ENCODE measurements around the gene ARSK. TPM values are rescaled to one million over a fixed set of nuclear protein-coding genes. Genes with fewer than 3 reads are reported as not detected.

ARSK gene
- total RNA-seq, 1 experiment from 2014 or later = 8.5 TPM

GRCh38 chr5:95630394-95630917 lies 75.6 kb downstream of the ARSK start:
- Histone ChIP-seq H3T11ph (ENCODE audit: low read length) (no peak overlapping the region), H3K14ac (ENCODE audit: insufficient read depth, low read length) (no peak overlapping the region), H2BK20ac (ENCODE audit: low read depth, low read length, poor library complexity, severe bottlenecking) (no peak overlapping the region), H2BK15ac (ENCODE audit: low read depth, low read length) (no peak overlapping the region), H3K79me1 (ENCODE audit: insufficient read depth, low read depth, low read length, poor library complexity, severe bottlenecking) (no peaks in the 10 kb centered on the region), H3K18ac (ENCODE audit: insufficient read length, low read depth, low read length) (no peak overlapping the region), H2BK5ac (ENCODE audit: insufficient read length, low read length) (no peak overlapping the region), H4K91ac (ENCODE audit: insufficient read length, low read depth, low read length) (no peak overlapping the region), H3K27me3 (ENCODE audit: insufficient read depth, low read length) (no peaks in the 10 kb centered on the region), H2AK5ac (ENCODE audit: insufficient read length, low read length) (no peak overlapping the region), H4K5ac (ENCODE audit: insufficient read length, low read depth, low read length) (no peak overlapping the region), H3K23me2 (ENCODE audit: insufficient read length, low read depth, low read length, poor library complexity, severe bottlenecking) (no peaks in the 10 kb centered on the region), H4K20me1 (ENCODE audit: control insufficient read depth, insufficient read depth, insufficient read length) (no peaks in the 10 kb centered on the region), H3K23ac (ENCODE audit: insufficient read length, low read depth, low read length) (no peak overlapping the region), H3K27ac (ENCODE audit: insufficient read length, low read depth, low read length) (no peak overlapping the region), H3K9me3 (ENCODE audit: control insufficient read depth, low read depth, low read length) (peaks cover 20% of the 10 kb centered on the region), H4K8ac (replicated peaks; ENCODE audit: insufficient read length, low read depth, low read length) (no peak overlapping the region), H3K79me2 (ENCODE audit: insufficient read depth, low read length) (no peaks in the 10 kb centered on the region), H3K9ac (ENCODE audit: extremely low read depth, insufficient read length, low read length) (no peak overlapping the region), H2BK120ac (ENCODE audit: low read depth, low read length, poor library complexity, severe bottlenecking) (no peak overlapping the region), H3K4me1 (ENCODE audit: insufficient read depth, low read length) (no peaks in the 10 kb centered on the region), H2AFZ (ENCODE audit: low read length) (no peak overlapping the region), H2BK12ac (ENCODE audit: insufficient read length, low read depth, low read length) (no peak overlapping the region), H3K4me2 (ENCODE audit: insufficient read depth, insufficient read length, low read length) (no peak overlapping the region), H3K4ac (ENCODE audit: low read depth, low read length) (no peak overlapping the region), H3K56ac (ENCODE audit: insufficient read length, low read depth, low read length) (no peak overlapping the region)
- Mint-ChIP-seq H3K9me3 (peaks cover 26 to 28% of the 10 kb centered on the region in 2 experiments), H3K27me3 (ENCODE audit: low read depth) (peaks cover 3% of the 10 kb centered on the region; the same call in 1 of the 2 replicates), H3K4me1 (peaks cover 0 to 6% of the 10 kb centered on the region in 2 experiments; a peak in 1 of 4 replicates), H3K27ac (no peak overlapping the region), H3K4me3 (no peak overlapping the region), H3K36me3 (ENCODE audit: insufficient read depth in 1 of 3, low read depth in 3 of 3) (peaks cover 16 to 30% (median 20%) of the 10 kb centered on the region in 3 experiments)
- DNase-seq = no peak
- no peak for TF ChIP-seq CTCF (conservative IDR thresholded peaks at IDR 0.05)
- no CpG with 5 or more reads among the region's 5 CpGs for WGBS (ENCODE audit: extremely low coverage, insufficient read length, low lambda C conversion rate)

Data from H9 (cell line).